ENCODE measurements around the gene WDR7. TPM values are rescaled to one million over a fixed set of nuclear protein-coding genes. Genes with fewer than 3 reads are reported as not detected.

WDR7 gene
- total RNA-seq, 4 donors from 2014 or later = 19.3 to 51.4 (median 28.8) TPM

GRCh38 chr18:56831988-56832387, 180.8 kb downstream of the WDR7 start:
- 100% methylated on average over 1 of the region's 9 CpGs; no CpG with 5 or more reads in 1 of the 2 donors for WGBS, 2 donors (ENCODE audit: low coverage in 1 of 2)
- TF ChIP-seq EP300 (IDR thresholded peaks at IDR 0.05) (no peak), CTCF (IDR thresholded peaks at IDR 0.05) (no peak), POLR2A (IDR thresholded peaks at IDR 0.05) (no peak), POLR2AphosphoS5 (IDR thresholded peaks at IDR 0.05) (no peak)

GRCh38 chr18:56835331-56835730, 184.2 kb downstream of the WDR7 start:
- 91 to 100% methylated on average over 1 of the region's 1 CpG for WGBS, 2 donors (ENCODE audit: low coverage in 1 of 2)
- H3K36me3 ChIP-seq = peaks cover 0 to 16% of the 10 kb centered on the region in 2 donors
- H3K4me1 ChIP-seq = no peaks in the 10 kb centered on the region
- no peaks in the 10 kb centered on the region for H3K27me3 ChIP-seq
- no peak overlapping the region for H3K27ac ChIP-seq
- ATAC-seq = no peak
- no peak for TF ChIP-seq POLR2A (IDR thresholded peaks at IDR 0.05)
- TF ChIP-seq POLR2AphosphoS5 (IDR thresholded peaks at IDR 0.05) = no peak
- no peak for TF ChIP-seq EP300 (IDR thresholded peaks at IDR 0.05)
- TF ChIP-seq CTCF (IDR thresholded peaks at IDR 0.05) = no peak
- no peak overlapping the region for H3K4me3 ChIP-seq
- H3K9me3 ChIP-seq = no peaks in the 10 kb centered on the region

More at GRCh38 chr18:56831988-56832387, 180.8 kb downstream of the WDR7 start:
- H3K36me3 ChIP-seq = peaks cover 0 to 16% of the 10 kb centered on the region in 2 donors
- no peak for ATAC-seq
- no peaks in the 10 kb centered on the region for H3K27me3 ChIP-seq
- no peaks in the 10 kb centered on the region for H3K9me3 ChIP-seq
- no peaks in the 10 kb centered on the region for H3K4me1 ChIP-seq
- H3K27ac ChIP-seq = no peak overlapping the region
- no peak overlapping the region for H3K4me3 ChIP-seq

GRCh38 chr18:56836173-56836572, 185.0 kb downstream of the WDR7 start:
- Histone ChIP-seq H3K9me3 (no peaks in the 10 kb centered on the region), H3K36me3 (peaks cover 0 to 14% of the 10 kb centered on the region in 2 donors)
- 90 to 91% methylated on average over 6 of the region's 7 CpGs for WGBS, 2 donors (ENCODE audit: low coverage in 1 of 2)

GRCh38 chr18:56841836-56842235, 190.7 kb downstream of the WDR7 start:
- WGBS, 2 donors (ENCODE audit: low coverage in 1 of 2) = 96 to 100% methylated on average over 1 of the region's 1 CpG
- H3K27me3 ChIP-seq = no peaks in the 10 kb centered on the region
- H3K36me3 ChIP-seq = peaks cover 0 to 1% of the 10 kb centered on the region in 2 donors
- no peak overlapping the region for H3K27ac ChIP-seq
- no peak overlapping the region for H3K4me3 ChIP-seq
- TF ChIP-seq EP300 (IDR thresholded peaks at IDR 0.05) (no peak), CTCF (IDR thresholded peaks at IDR 0.05) (no peak), POLR2AphosphoS5 (IDR thresholded peaks at IDR 0.05) (no peak), POLR2A (IDR thresholded peaks at IDR 0.05) (no peak)
- ATAC-seq = no peak
- no peaks in the 10 kb centered on the region for H3K9me3 ChIP-seq
- no peaks in the 10 kb centered on the region for H3K4me1 ChIP-seq

More at GRCh38 chr18:56836173-56836572, 185.0 kb downstream of the WDR7 start:
- ATAC-seq = no peak
- no peak for TF ChIP-seq POLR2AphosphoS5 (IDR thresholded peaks at IDR 0.05)
- no peak for TF ChIP-seq EP300 (IDR thresholded peaks at IDR 0.05)
- TF ChIP-seq CTCF (IDR thresholded peaks at IDR 0.05) = no peak
- no peak for TF ChIP-seq POLR2A (IDR thresholded peaks at IDR 0.05)
- H3K4me1 ChIP-seq = no peaks in the 10 kb centered on the region
- no peak overlapping the region for H3K4me3 ChIP-seq
- H3K27ac ChIP-seq = no peak overlapping the region
- H3K27me3 ChIP-seq = no peaks in the 10 kb centered on the region

GRCh38 chr18:56843241-56843640, 192.1 kb downstream of the WDR7 start:
- H3K4me1 ChIP-seq = no peaks in the 10 kb centered on the region
- ATAC-seq = no peak
- WGBS, 2 donors (ENCODE audit: low coverage in 1 of 2) = 68 to 73% methylated on average over 4 of the region's 4 CpGs

More at GRCh38 chr18:56843241-56843640, 192.1 kb downstream of the WDR7 start:
- Histone ChIP-seq H3K9me3 (peaks cover 0 to 7% (median 0%) of the 10 kb centered on the region in 3 donors), H3K4me3 (no peak overlapping the region), H3K27me3 (no peaks in the 10 kb centered on the region), H3K27ac (no peak overlapping the region), H3K36me3 (peaks cover 0 to 3% of the 10 kb centered on the region in 2 donors)
- TF ChIP-seq CTCF (IDR thresholded peaks at IDR 0.05) (no peak), EP300 (IDR thresholded peaks at IDR 0.05) (no peak), POLR2A (IDR thresholded peaks at IDR 0.05) (no peak), POLR2AphosphoS5 (IDR thresholded peaks at IDR 0.05) (no peak)

Measured in gastroesophageal sphincter (tissue), 4 donors.